Subcutaneous adipose tissue (tissue), 4 donors: ENCODE measurements around the gene DSCAML1. TPM values are rescaled to one million over a fixed set of nuclear protein-coding genes. Genes with fewer than 3 reads are reported as not detected.

Experiments used
- total RNA-seq, 4 donors: library from RNA; depleted of rRNA; stranded (reverse); fragments of >200 nt; gene quantifications; one replicate each; pipeline ENCODE4 v1.1.0, GENCODE V29; 2016
- TF ChIP-seq, protein P1 (sequence below): fragments of 450-650 bp; IDR thresholded peaks from one replicate; pipeline ENCODE4 v1.5.1; 2016; ENCODE audit warnings: low read depth, mild to moderate bottlenecking, control low read depth, antibody characterized with exemption, moderate library complexity

The DSCAML1 gene
- total RNA-seq, 4 donors from 2014 or later, result 0.22 to 0.82 (median 0.75) TPM; not detected in 1

DNA sequence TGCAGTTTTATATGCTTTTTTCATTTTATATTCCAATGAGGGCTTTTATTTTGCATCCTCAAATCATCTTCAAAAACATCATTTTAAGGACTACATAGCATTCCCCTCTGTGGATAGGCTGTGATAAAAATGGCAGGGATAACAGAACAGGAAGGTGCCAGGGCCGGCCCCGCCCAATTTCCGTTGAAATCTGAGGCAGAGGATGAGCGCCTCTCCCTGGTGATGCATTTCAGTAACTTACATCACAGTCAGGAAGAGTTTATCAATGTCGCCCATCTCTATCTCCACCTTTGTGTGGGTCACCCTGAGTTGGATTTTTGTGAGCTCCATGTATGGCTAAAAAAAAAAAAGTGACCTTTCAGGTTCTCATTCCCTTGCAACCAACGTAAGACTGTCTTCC is 201.6 kb downstream of the DSCAML1 start:
- TF ChIP-seq, protein P1, sequence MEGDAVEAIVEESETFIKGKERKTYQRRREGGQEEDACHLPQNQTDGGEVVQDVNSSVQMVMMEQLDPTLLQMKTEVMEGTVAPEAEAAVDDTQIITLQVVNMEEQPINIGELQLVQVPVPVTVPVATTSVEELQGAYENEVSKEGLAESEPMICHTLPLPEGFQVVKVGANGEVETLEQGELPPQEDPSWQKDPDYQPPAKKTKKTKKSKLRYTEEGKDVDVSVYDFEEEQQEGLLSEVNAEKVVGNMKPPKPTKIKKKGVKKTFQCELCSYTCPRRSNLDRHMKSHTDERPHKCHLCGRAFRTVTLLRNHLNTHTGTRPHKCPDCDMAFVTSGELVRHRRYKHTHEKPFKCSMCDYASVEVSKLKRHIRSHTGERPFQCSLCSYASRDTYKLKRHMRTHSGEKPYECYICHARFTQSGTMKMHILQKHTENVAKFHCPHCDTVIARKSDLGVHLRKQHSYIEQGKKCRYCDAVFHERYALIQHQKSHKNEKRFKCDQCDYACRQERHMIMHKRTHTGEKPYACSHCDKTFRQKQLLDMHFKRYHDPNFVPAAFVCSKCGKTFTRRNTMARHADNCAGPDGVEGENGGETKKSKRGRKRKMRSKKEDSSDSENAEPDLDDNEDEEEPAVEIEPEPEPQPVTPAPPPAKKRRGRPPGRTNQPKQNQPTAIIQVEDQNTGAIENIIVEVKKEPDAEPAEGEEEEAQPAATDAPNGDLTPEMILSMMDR, result no peak

DNA sequence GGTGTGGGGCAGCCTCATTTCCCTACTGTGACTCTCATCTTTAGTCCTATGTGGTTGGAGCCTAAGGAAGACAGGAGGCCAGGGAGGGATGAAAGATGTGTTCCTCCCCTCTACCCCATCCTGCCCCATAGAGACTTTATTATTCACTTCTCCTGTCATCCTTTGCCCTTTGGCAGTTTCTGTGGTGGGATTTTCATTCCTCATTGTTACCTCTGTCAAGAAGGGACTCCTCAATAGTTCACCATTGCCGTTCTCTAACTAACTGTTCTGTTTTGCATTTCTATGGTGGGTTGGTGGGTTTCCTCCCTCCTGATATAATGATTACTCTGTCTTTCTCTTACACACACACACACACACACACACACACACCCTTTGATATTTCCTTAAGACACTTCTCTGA is 202.3 kb downstream of the DSCAML1 start:
- TF ChIP-seq, protein P1, result no peak

DNA sequence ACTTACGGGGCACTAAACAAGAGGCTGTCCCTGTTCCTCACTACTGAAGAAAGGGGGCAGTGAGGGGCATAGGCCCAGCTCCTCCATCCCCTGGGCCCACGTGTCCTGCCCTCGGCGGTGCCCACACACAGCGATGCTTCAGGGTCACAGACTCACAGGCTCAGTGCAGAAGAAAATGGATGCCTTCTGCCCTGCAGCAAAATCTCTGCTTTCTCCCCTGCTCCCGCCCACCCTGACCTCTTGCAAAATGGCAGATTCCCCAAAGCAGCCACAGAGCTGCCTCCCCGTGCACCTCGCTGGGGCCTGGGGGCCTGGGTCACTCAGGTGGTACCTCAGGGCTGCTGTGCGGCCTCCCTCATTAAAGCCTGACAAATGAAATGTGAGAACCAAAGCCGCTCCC is 204.0 kb downstream of the DSCAML1 start:
- TF ChIP-seq, protein P1, result no peak

DNA sequence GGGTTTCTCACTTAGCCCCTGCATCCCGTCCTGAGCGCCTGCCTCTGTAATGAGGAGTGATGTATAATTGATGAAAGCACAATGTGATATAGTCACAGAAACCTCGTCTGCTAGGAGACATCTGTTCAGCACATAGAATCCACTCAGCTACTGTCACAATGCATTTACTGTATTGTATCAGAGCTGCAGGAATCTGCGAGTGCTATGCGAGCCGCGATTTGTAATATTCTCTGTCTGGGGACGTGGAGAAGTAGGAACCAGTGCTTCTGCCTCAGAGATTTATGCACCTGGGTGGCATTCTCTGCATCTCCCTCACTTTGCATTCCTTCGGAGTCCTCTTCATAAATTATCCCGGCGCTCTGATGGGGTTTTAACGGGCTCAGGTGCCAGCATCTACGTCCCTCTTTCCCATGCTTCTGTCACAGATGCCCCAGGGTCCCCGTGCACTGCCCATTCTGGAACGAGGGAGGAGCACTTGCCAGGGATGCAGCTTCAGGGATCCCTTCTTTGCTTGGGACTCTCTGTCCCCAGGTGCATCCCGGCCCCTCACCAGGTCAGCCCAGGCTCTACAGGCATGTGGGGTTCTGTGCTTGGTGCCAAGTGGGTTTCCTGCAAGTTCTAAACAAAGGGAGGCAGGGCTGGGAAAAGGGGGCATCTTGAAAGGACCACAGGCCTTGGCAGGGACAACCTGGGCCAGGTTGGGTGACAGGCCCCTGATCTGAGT is 205.5 kb downstream of the DSCAML1 start:
- TF ChIP-seq, protein P1, result no peak

DNA sequence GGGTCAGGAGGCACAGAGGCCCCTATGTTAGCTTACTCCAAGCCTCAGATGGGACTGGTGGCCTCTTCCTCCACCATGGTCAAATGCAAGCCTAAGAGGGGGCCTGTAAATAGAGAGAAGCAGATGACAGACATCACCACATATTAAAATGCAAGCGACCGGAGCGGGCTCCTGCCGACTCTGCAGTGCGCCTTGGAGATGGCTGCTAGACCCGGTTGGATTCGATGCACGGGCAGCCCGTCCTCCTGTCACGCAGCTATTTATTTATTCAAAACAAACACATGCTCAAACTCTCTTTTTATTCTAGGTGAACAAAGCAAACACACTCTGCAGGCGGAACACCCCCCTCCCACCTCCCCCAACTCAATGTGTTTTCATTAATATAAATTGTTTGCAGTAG is 208.0 kb downstream of the DSCAML1 start:
- TF ChIP-seq, protein P1, result no peak

DNA sequence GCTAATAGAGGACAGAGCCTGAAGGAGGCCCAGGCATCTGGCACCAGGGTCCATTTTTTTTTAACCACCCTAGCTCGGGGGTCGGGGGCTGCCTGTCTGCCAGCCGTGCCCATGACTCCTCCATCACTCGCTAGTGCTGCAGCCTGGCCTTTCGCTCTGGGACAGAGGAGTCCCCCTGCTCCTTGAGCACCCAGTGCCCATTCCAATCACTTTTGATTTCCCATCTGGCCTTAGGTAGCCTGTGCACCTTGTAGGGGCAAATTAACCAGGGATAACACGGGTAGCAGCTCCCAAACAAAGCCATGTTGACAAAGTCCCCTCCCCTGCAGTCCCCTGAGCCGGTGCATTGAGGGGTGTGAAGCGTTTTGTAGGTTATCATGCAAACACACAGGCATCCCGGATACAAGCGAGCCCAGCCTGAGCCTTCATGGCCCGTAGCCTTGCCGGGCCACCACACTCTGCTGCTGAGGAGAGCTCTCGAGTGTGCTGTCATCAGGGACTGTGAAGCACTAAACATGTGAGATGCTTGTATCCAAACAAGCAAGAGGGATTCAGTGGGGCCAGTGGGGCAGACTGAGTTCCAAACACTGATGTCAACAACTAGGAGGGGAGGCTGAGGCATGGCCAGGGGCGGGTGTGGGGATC is 208.7 kb downstream of the DSCAML1 start:
- TF ChIP-seq, protein P1, result no peak

DNA sequence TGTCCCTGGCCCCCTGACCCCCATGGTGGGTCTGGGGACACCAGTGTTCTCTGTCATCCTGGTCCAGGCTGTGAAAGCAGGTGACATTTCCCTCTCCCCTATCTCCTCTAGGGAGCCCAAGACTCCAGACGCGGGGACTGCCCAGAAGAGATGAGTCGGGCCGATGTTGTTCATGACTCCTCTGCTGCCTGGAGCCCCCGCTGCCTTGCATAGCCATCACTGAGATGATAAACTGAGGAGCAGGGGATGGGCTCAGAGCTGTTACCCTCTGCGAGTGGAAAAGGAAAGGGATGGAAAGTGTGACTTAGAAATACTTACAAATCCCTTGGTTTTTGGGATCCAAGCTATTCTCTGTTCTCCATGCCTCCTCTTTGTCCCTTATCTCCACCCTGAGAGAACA is 209.6 kb downstream of the DSCAML1 start:
- TF ChIP-seq, protein P1, result no peak
